Measurements from ENCODE around the gene OLR1. TPM values are rescaled to one million over a fixed set of nuclear protein-coding genes. Genes with fewer than 3 reads are reported as not detected.

OLR1 gene
- total RNA-seq, 4 donors from 2014 or later: 2.7 TPM; not detected in 3

GRCh38 chr12:10115311-10115710 is 56.6 kb downstream of the OLR1 start:
- no peak overlapping the region for H3K4me3 ChIP-seq
- DNase-seq: no peak
- H3K27ac ChIP-seq: no peak overlapping the region
- H3K4me1 ChIP-seq: no peaks in the 10 kb centered on the region
- no peaks in the 10 kb centered on the region for H3K36me3 ChIP-seq
- intact Hi-C loops (cut with DNase I): no loop called here
- WGBS, 2 donors: 88 to 91% methylated on average over 15 of the region's 15 CpGs
- no peaks in the 10 kb centered on the region for H3K27me3 ChIP-seq
- no peak for TF ChIP-seq POLR2A (IDR thresholded peaks at IDR 0.05)
- TF ChIP-seq, protein P1, sequence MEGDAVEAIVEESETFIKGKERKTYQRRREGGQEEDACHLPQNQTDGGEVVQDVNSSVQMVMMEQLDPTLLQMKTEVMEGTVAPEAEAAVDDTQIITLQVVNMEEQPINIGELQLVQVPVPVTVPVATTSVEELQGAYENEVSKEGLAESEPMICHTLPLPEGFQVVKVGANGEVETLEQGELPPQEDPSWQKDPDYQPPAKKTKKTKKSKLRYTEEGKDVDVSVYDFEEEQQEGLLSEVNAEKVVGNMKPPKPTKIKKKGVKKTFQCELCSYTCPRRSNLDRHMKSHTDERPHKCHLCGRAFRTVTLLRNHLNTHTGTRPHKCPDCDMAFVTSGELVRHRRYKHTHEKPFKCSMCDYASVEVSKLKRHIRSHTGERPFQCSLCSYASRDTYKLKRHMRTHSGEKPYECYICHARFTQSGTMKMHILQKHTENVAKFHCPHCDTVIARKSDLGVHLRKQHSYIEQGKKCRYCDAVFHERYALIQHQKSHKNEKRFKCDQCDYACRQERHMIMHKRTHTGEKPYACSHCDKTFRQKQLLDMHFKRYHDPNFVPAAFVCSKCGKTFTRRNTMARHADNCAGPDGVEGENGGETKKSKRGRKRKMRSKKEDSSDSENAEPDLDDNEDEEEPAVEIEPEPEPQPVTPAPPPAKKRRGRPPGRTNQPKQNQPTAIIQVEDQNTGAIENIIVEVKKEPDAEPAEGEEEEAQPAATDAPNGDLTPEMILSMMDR (IDR thresholded peaks at IDR 0.05): no peak
- H3K9me3 ChIP-seq: no peaks in the 10 kb centered on the region

DNA sequence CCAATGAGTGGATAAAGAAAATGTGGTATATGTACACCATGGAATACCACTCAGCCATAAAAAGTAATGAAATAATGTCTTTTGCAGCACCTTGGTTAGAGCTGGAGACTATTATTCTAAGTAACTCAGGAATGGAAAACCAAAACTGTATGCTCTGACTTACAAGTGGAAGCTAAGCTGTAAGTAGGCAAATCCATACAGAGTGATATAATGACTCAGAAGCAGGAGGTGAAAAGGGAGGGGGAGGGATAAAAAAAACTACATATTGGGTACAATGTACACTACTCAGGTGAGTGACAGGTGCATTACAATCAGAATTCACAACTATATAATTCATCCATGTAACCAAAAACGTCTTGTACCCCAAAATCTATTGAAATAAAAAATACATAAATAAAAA is 58.0 kb downstream of the OLR1 start:
- Histone ChIP-seq H3K9me3 (no peaks in the 10 kb centered on the region), H3K27ac (no peak overlapping the region), H3K4me1 (no peaks in the 10 kb centered on the region), H3K27me3 (no peaks in the 10 kb centered on the region), H3K36me3 (no peaks in the 10 kb centered on the region), H3K4me3 (no peak overlapping the region)
- TF ChIP-seq, protein P1 (IDR thresholded peaks at IDR 0.05): no peak
- no peak for TF ChIP-seq POLR2A (IDR thresholded peaks at IDR 0.05)
- intact Hi-C loops (cut with DNase I): no loop called here
- 42 to 52% methylated on average over 1 of the region's 1 CpG for WGBS, 2 donors
- DNase-seq: no peak

GRCh38 chr12:10113075-10113474 is 58.9 kb downstream of the OLR1 start:
- no peaks in the 10 kb centered on the region for H3K27me3 ChIP-seq
- no peak for DNase-seq
- intact Hi-C loops (cut with DNase I): no loop called here
- 74 to 77% methylated on average over 1 of the region's 1 CpG for WGBS, 2 donors
- no peaks in the 10 kb centered on the region for H3K4me1 ChIP-seq
- no peak overlapping the region for H3K27ac ChIP-seq
- no peaks in the 10 kb centered on the region for H3K36me3 ChIP-seq
- no peak overlapping the region for H3K4me3 ChIP-seq
- TF ChIP-seq, protein P1 (IDR thresholded peaks at IDR 0.05): no peak
- TF ChIP-seq POLR2A (IDR thresholded peaks at IDR 0.05): no peak
- H3K9me3 ChIP-seq: no peaks in the 10 kb centered on the region

- TF ChIP-seq, protein P1 (IDR thresholded peaks at IDR 0.05): no peak
- TF ChIP-seq POLR2A (IDR thresholded peaks at IDR 0.05): no peak
- DNase-seq: no peak
- WGBS, 2 donors: 90 to 91% methylated on average over 26 to 37 of the region's 38 CpGs
- intact Hi-C loops (cut with DNase I): no loop called here
- no peaks in the 10 kb centered on the region for H3K36me3 ChIP-seq
- no peaks in the 10 kb centered on the region for H3K4me1 ChIP-seq
- H3K27ac ChIP-seq: no peak overlapping the region
- H3K27me3 ChIP-seq: no peaks in the 10 kb centered on the region
- no peak overlapping the region for H3K4me3 ChIP-seq
- no peaks in the 10 kb centered on the region for H3K9me3 ChIP-seq
These were observed 60.5 kb downstream of the OLR1 start for GRCh38 chr12:10111451-10111850.

GRCh38 chr12:10110256-10110844 is 61.6 kb downstream of the OLR1 start:
- WGBS, 2 donors: 82 to 83% methylated on average over 2 of the region's 2 CpGs
- Histone ChIP-seq H3K27me3 (no peaks in the 10 kb centered on the region), H3K4me1 (no peaks in the 10 kb centered on the region), H3K36me3 (no peaks in the 10 kb centered on the region), H3K4me3 (no peak overlapping the region), H3K27ac (no peak overlapping the region), H3K9me3 (no peaks in the 10 kb centered on the region)
- intact Hi-C loops (cut with DNase I): no loop called here
- DNase-seq: no peak
- TF ChIP-seq, protein P1 (IDR thresholded peaks at IDR 0.05): no peak
- TF ChIP-seq POLR2A (IDR thresholded peaks at IDR 0.05): no peak

Other genes with a start within 250 kb of the OLR1 start
- not detected for gene CLEC2A, start 239.8 kb downstream of the OLR1 start, total RNA-seq
- gene CLEC12A, start 200.7 kb downstream of the OLR1 start, total RNA-seq: 1 to 10 TPM in 1 of 4 donors, under 1 TPM in 1, not detected in 2; 0.64 to 1.5 TPM
- not detected for gene CLEC1B, start 173.0 kb downstream of the OLR1 start, total RNA-seq
- not detected for gene CLEC12B, start 161.5 kb downstream of the OLR1 start, total RNA-seq
- not detected for gene CLEC9A, start 141.4 kb downstream of the OLR1 start, total RNA-seq
- 1 to 10 TPM in 2 of 4 donors, under 1 TPM in 1, not detected in 1; 0.76 to 4.2 (median 1.9) TPM for gene CLEC1A, start 73.1 kb downstream of the OLR1 start, total RNA-seq
- gene CLEC7A, start 41.9 kb downstream of the OLR1 start, total RNA-seq: 10 to 100 TPM; 10.3 to 36.1 (median 19.2) TPM
- not detected for gene TMEM52B, start 6.9 kb upstream of the OLR1 start, total RNA-seq
- gene GABARAPL1, start 40.7 kb upstream of the OLR1 start, total RNA-seq: 10 to 100 TPM; 10.3 to 65.2 (median 24.5) TPM
- gene KLRD1, start 135.7 kb upstream of the OLR1 start, total RNA-seq: 1 to 10 TPM in 3 of 4 donors, under 1 TPM in 1; 0.92 to 2.3 (median 1.6) TPM
- gene KLRK1, start 217.9 kb upstream of the OLR1 start, total RNA-seq: 10 to 100 TPM in 1 of 4 donors, 1 to 10 TPM in 2, not detected in 1; 1.6 to 10.7 (median 1.9) TPM
- 1 to 10 TPM in 2 of 4 donors, not detected in 2; 1.0 to 4.2 TPM for gene KLRC4, start 237.6 kb upstream of the OLR1 start, total RNA-seq
- 1 to 10 TPM in 1 of 4 donors, not detected in 3; 1.5 TPM for gene KLRC3, start 248.5 kb upstream of the OLR1 start, total RNA-seq

Data from esophagus squamous epithelium (tissue), 5 donors.